Esophagus squamous epithelium (tissue), 5 donors: ENCODE results near the gene HRH4. TPM values are rescaled to one million over a fixed set of nuclear protein-coding genes. Genes with fewer than 3 reads are reported as not detected.
A peak's percentile ranks its signal among the peaks of the same experiment; 100 is the strongest.

Experiments
- DNase-seq: peaks from one replicate; lab custom pipeline; 2025; lab: John Stamatoyannopoulos, UW
- H3K27ac ChIP-seq, 4 donors: fragments of 200-600 bp; sonication (generic); one replicate each; pipeline ENCODE4 v1.5.1; 2016 to 2019; ENCODE audit warnings: mild to moderate bottlenecking in 1 of 4
- H3K27me3 ChIP-seq, 4 donors: fragments of 200-600 bp; sonication (generic); 1 replicate in 3 of 4; 2 replicates in 1 of 4; pipeline versions ENCODE4 v1.5.1 to v1.6.0; 2017 to 2021; ENCODE audit warnings: antibody characterized with exemption in 1 of 4
- H3K36me3 ChIP-seq, 3 donors: fragments of 200-600 bp; sonication (generic); one replicate each; pipeline ENCODE4 v1.5.1; 2016 to 2019
- H3K4me1 ChIP-seq, 3 donors: fragments of 200-600 bp; sonication (generic); one replicate each; pipeline ENCODE4 v1.5.1; 2017 to 2019
- H3K4me3 ChIP-seq, 4 donors: fragments of 200-600 bp; sonication (generic); 1 replicate in 3 of 4; 2 replicates in 1 of 4; pipeline ENCODE4 v1.5.1; 2016 to 2019; ENCODE audit warnings: mild to moderate bottlenecking in 2 of 4, moderate library complexity in 1 of 4
- H3K9me3 ChIP-seq, 3 donors: fragments of 200-600 bp; sonication (generic); one replicate each; pipeline ENCODE4 v1.5.1; 2016 to 2019
- POLR2A ChIP-seq, 4 donors: fragments of 450-650 bp; IDR thresholded peaks; one replicate each; pipeline ENCODE4 v1.6.1; 2017; ENCODE audit warnings: antibody characterized with exemption in 4 of 4, mild to moderate bottlenecking in 4 of 4, moderate library complexity in 3 of 4
- WGBS, 2 donors: methylation state at CpG; one replicate each; pipeline ENCODE4 v1.1.5; 2018; 5-methylcytosine and 5-hydroxymethylcytosine counted together
- intact Hi-C: fragments of 100-400 bp; cut with DNase I; formaldehyde crosslinking; loops from one replicate; pipeline ENCODE4 v1.15.0; 2022
- total RNA-seq, 4 donors: library from RNA; depleted of rRNA; stranded (reverse); fragments of >200 nt; gene quantifications; one replicate each; pipeline ENCODE4 v1.1.0, GENCODE V29; 2016
- TF ChIP-seq, protein P1 (sequence below), 6 experiments: fragments of 450-650 bp in 4 of 6; fragments of 200-600 bp in 2 of 6; sonication (generic) in 2 of 6; IDR thresholded peaks; one replicate each; pipeline ENCODE4 v1.5.1; 2016 to 2019; ENCODE audit warnings: antibody characterized with exemption in 6 of 6, mild to moderate bottlenecking in 4 of 6, moderate library complexity in 4 of 6
- donor health status: DM: yes; HTN: yes; CAD: no.

The HRH4 gene
- total RNA-seq, 4 donors from 2014 or later = 0.38 TPM; not detected in 3

DNA sequence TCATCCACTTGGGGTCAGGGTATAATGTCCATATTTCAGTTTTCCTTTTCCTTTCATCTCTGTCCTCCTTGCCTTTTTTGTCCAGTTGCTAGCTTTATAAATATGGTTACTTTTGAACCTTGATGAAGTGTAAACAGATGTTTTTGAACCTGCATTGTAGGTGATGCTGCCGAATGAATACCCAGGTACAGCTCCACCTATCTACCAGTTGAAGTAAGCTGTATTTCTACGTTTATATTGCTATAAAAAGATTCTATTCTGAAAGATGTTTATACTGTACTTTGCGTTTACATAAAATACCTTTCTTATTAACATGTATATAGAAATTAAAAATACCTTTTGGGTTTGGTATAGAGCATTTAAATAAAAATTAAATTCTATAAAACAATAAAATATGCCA, 31.7 kb upstream of the HRH4 start:
- no peak overlapping the region for H3K4me3 ChIP-seq
- H3K27ac ChIP-seq = no peak overlapping the region
- no peak for DNase-seq
- H3K27me3 ChIP-seq = peaks cover 0 to 19% (median 0%) of the 10 kb centered on the region in 4 donors
- H3K9me3 ChIP-seq = no peaks in the 10 kb centered on the region
- 62 to 76% methylated on average over 3 of the region's 3 CpGs for WGBS, 2 donors
- H3K4me1 ChIP-seq = peaks cover 3 to 27% (median 14%) of the 10 kb centered on the region in 3 donors
- intact Hi-C loops = no loop called here
- TF ChIP-seq, protein P1, sequence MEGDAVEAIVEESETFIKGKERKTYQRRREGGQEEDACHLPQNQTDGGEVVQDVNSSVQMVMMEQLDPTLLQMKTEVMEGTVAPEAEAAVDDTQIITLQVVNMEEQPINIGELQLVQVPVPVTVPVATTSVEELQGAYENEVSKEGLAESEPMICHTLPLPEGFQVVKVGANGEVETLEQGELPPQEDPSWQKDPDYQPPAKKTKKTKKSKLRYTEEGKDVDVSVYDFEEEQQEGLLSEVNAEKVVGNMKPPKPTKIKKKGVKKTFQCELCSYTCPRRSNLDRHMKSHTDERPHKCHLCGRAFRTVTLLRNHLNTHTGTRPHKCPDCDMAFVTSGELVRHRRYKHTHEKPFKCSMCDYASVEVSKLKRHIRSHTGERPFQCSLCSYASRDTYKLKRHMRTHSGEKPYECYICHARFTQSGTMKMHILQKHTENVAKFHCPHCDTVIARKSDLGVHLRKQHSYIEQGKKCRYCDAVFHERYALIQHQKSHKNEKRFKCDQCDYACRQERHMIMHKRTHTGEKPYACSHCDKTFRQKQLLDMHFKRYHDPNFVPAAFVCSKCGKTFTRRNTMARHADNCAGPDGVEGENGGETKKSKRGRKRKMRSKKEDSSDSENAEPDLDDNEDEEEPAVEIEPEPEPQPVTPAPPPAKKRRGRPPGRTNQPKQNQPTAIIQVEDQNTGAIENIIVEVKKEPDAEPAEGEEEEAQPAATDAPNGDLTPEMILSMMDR (IDR thresholded peaks at IDR 0.05) = peak in 1 of 6 experiments; percentile 29
- no peak for TF ChIP-seq POLR2A (IDR thresholded peaks at IDR 0.05)
- H3K36me3 ChIP-seq = peaks cover 0 to 28% (median 0%) of the 10 kb centered on the region in 3 donors

GRCh38 chr18:24429188-24429587, 31.2 kb upstream of the HRH4 start:
- Histone ChIP-seq H3K27me3 (peaks cover 0 to 14% (median 0%) of the 10 kb centered on the region in 4 donors), H3K36me3 (peaks cover 0 to 28% (median 0%) of the 10 kb centered on the region in 3 donors), H3K9me3 (no peaks in the 10 kb centered on the region), H3K4me1 (peaks cover 3 to 27% (median 14%) of the 10 kb centered on the region in 3 donors), H3K4me3 (no peak overlapping the region), H3K27ac (no peak overlapping the region)
- DNase-seq = no peak
- WGBS, 2 donors = 93% methylated on average over 4 of the region's 4 CpGs
- no peak for TF ChIP-seq POLR2A (IDR thresholded peaks at IDR 0.05)
- TF ChIP-seq, protein P1 (IDR thresholded peaks at IDR 0.05) = no peak
- intact Hi-C loops = no loop called here

- intact Hi-C loops = no loop called here
- H3K4me3 ChIP-seq = no peak overlapping the region
- DNase-seq = no peak
- no peak overlapping the region for H3K27ac ChIP-seq
- TF ChIP-seq, protein P1 (IDR thresholded peaks at IDR 0.05) = no peak
- TF ChIP-seq POLR2A (IDR thresholded peaks at IDR 0.05) = no peak
- peaks cover 0 to 12% (median 9%) of the 10 kb centered on the region in 3 donors for H3K4me1 ChIP-seq
- no peaks in the 10 kb centered on the region for H3K27me3 ChIP-seq
- no peaks in the 10 kb centered on the region for H3K9me3 ChIP-seq
- H3K36me3 ChIP-seq = peaks cover 0 to 47% (median 0%) of the 10 kb centered on the region in 3 donors
- WGBS, 2 donors = 89 to 92% methylated on average over 3 of the region's 3 CpGs
Observed at GRCh38 chr18:24432618-24433017, 27.8 kb upstream of the HRH4 start.

DNA sequence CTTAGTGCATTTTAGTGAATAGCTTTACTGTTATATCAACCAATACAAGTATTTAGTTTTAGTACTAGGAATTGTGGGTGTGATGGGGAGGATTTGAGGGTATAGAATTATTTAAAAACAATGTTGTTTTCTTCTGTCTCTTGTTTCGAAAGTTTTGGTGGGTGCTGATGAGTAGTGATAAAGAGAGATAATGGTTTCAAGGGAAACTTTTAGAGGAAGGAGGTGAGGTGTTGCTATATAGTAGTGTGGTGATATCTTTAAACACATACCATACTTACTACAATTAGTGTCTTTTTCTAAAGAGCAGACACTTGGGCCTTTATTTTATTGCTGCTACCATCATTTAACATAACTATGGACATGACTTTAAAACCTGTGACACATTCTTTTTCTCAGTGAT, 23.5 kb upstream of the HRH4 start:
- TF ChIP-seq POLR2A (IDR thresholded peaks at IDR 0.05) = no peak
- TF ChIP-seq, protein P1 (IDR thresholded peaks at IDR 0.05) = no peak
- Histone ChIP-seq H3K4me1 (no peaks in the 10 kb centered on the region), H3K9me3 (no peaks in the 10 kb centered on the region), H3K27me3 (no peaks in the 10 kb centered on the region), H3K4me3 (no peak overlapping the region), H3K36me3 (peaks cover 0 to 69% (median 6%) of the 10 kb centered on the region in 3 donors), H3K27ac (no peak overlapping the region)
- intact Hi-C loops = no loop called here
- WGBS, 2 donors = 53 to 83% methylated on average over 1 of the region's 1 CpG
- no peak for DNase-seq

DNA sequence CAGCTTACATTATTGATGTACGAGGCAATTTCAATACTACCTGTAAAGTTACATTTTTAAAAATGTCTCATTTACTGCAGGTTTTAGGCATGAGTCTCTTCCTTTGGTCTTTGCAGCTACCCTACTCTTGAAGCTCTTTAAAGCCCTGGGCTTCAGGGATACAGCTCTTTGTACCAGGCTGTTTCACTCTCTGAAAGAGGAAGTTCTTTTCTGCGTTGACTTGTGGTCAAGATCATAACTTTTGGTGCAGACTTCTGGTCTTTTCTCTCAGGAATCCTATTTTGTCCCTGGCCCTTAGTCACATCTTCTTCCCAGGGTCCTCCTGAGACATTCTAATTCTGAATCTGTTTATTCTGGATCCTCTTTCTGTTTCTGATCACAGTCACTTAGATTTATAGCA, 16.6 kb upstream of the HRH4 start:
- Histone ChIP-seq H3K4me3 (no peak overlapping the region), H3K27ac (no peak overlapping the region), H3K36me3 (peaks cover 0 to 99% (median 14%) of the 10 kb centered on the region in 3 donors), H3K9me3 (no peaks in the 10 kb centered on the region), H3K27me3 (no peaks in the 10 kb centered on the region), H3K4me1 (no peaks in the 10 kb centered on the region)
- DNase-seq = no peak
- intact Hi-C loops = no loop called here
- no peak for TF ChIP-seq POLR2A (IDR thresholded peaks at IDR 0.05)
- TF ChIP-seq, protein P1 (IDR thresholded peaks at IDR 0.05) = no peak
- 62 to 66% methylated on average over 2 of the region's 2 CpGs for WGBS, 2 donors
